Left cardiac atrium (tissue), 4 donors: ENCODE data around the gene RPL32. TPM values are rescaled to one million over a fixed set of nuclear protein-coding genes. Genes with fewer than 3 reads are reported as not detected.
"Not testable (repeated sequence)": the region's sequence is repeated elsewhere in the genome, so short reads cannot be mapped to it uniquely, and the experiment has no call there.

Experiments
- ATAC-seq, 2 donors: fragments of 200-7000 bp; cut with Tn5 transposase; one replicate each; pipeline ENCODE4 v1.9.1; 2020; ENCODE audit warnings: mild to moderate bottlenecking in 2 of 2, moderate library complexity in 2 of 2
- DNase-seq: peaks from one replicate; pipeline ENCODE4 v3.0.0-alpha.2; 2020
- intact Hi-C, 2 donors: fragments of 100-400 bp; cut with DNase I; formaldehyde crosslinking; loops; one replicate each; pipeline versions ENCODE4 v1.14.1 to v1.15.1; 2022 to 2023
- long read RNA-seq: library from polyadenylated mRNA; unstranded; transcript quantifications from one replicate; pipeline ENCODE4 v2.0.0, GENCODE V29; 2021
- total RNA-seq, 2 donors: library from RNA; stranded (reverse); fragmentation: NEBNext Ultra II Directional; extraction: Animal tissue kit (Norgen Biotek cat#: 25700); gene quantifications; one replicate each; pipeline ENCODE4 v1.2.1, GENCODE V29; 2021
- donor health status: DM: no; HTN: yes; CAD: no.
- donor health status: DM: no; HTN: yes; CAD: no; lungs with severe emphysema.
- donor health status: DM: yes; HTN: yes; CAD: no.
- donor health status: Dilated cardiomyopathy.

The RPL32 gene
- total RNA-seq, result 1,000 to 10,000 TPM; 1,021 to 1,102 TPM
- long read RNA-seq, transcript RPL32-204 (4 exons, 2,117 nt), result major isoform, 55 of 61 reads
- long read RNA-seq, partial matches to known transcripts, result 0 of 61 reads
- long read RNA-seq, other reads (novel, unspliced or antisense), result 0 of 61 reads

- intact Hi-C loops, result no loop called here
- DNase-seq, result peak; percentile 90
These were observed at the start of gene RPL32 for GRCh38 chr3:12841149-12841969. Gene RPL32, minus strand, starts transcription at chr3:12841565. Its CDS starts 1,328 bp downstream, at chr3:12840237.

DNA sequence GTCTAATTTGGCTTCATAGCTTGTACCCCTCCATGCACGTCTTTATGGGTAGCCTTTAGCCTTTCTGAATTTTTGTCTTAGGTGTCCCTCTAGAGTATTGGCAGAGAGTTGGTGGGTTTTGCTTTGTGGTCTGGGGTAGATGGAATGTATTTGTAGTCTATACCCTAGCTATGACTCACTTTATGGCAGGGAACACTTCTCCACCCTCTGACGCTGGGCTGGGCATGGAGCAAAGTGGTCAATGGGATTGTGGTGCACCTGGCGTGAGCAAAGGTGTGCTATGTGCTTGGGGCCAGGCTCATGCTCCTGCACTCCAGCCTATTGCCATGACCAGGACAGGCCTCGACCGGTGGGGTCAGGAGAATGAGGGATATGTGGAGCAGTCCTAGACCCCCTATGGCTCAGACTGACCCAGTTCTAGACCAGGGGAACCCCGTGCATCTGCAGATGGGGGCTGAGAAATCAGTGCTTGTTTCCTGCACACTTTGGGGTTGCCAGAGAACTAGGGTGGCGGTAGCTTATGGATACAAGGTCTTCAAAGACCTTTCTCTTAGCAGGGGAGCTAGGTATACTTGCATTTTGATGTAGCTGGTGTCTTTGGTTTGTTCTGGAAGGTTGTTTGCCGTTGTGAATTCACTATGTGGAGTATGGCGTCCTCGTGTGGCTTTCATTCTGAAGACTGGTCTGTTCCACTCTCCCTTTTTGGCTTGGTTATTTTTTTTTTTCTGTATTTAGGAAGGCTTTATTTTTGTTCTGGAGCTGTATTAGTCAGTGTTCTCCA lies 49.4 kb upstream of the RPL32 start:
- intact Hi-C loops, result loop anchor here (10.0 kb wide), 1 partner anchor 94 kb away; no protein-coding TSS in a partner anchor
- no peak for DNase-seq
- no peak for ATAC-seq

More at GRCh38 chr3:12841149-12841969, at the start of gene RPL32:
- ATAC-seq, result peak; percentile 95 to 98

GRCh38 chr3:12886736-12887135 lies 45.4 kb upstream of the RPL32 start:
- ATAC-seq (peak in 1 of 2 donors; percentile 31), DNase-seq (no peak)
- intact Hi-C loops, result no loop called here

DNA sequence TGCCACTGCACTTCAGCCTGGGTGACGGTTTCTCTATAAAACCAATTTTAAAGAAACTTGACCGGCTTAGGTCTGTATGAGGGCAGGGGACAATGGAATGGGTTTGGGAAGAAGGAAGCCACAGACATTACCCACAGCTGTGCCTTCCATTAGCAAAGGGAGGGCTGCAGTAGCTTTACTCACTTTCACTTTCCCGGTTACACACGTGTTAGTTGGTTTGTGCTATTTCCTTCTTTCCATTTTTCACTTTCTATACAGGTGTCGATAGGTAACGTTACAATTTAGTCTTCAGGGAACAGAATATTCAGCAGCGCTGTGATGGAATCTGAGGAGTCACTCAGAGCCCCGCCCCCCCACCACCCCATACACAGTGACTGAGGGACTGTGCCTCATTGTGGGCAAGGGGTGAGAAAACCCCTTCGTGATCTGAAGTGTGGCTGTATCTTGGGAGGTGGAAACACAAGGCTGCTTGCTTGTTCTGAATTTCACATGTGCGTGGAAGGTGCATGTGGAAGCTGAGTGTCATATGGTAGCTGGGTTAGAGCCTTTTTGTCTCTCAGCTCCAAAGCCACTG lies 44.8 kb upstream of the RPL32 start:
- ATAC-seq (no peak), DNase-seq (no peak)
- intact Hi-C loops, result no loop called here

- ATAC-seq, result no peak
- DNase-seq, result no peak
- intact Hi-C loops, result no loop called here
These were observed 44.2 kb upstream of the RPL32 start for GRCh38 chr3:12885583-12885930.

DNA sequence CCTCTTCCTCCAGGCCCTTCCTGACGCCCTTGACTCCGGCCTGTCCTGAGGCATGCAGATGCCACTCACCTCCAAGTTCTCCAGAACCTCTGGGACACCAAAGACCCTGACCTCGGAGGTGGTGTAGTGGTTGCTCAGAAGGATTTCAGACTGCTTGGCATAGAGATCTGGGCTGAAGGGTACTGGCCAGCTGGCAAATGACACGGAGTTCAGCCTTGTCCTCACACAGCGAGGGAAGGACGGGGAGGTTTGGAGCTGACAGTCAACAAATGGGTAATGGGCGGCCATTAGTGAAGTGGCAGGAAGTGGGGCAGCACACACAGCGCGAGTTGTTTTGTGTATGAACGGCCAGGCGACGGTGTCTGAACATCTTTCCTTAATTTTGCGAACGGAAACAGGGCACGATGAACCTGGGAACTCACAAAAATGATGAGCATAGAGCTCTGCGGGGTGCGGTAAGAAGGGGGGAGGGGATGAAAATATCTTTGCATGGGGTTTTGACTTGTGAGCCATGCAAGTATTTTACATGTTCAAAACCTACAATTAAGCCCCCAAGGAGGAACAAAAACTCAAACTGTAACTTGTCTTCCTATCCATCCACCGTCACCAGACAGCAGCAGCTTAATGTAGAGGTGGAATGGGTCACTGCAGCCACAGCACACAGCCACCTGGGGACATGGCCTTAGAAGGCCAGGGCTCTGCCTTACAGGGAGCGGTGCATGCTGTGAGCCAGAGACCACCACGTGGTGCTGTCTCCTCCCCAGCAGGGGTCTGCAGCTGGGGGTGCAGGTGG lies 43.6 kb upstream of the RPL32 start:
- ATAC-seq (no peak), DNase-seq (no peak)
- intact Hi-C loops, result no loop called here

DNA sequence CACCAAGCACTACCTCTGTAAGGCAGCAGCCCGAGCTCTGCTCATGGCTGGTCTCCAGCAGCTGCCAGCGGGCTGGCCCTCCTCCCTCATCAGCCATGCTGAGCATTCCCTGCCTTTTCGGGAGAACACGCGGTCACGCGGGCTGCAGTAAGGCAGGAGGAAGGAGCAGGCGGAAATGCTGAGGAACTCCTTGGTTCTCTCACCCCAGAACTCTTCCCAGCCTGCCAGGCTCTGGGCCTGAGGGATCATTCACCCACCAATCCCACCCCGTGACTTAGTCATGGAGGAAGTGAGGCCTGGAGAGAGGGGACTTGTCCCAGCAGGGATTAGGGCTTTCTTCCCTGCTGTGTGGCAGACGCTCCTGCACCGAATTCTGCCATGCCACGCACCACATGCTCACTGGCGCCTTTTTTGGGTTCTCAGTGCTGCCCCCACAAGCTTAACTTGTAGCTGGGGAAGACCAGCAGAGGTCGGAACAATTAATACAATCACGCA lies 42.9 kb upstream of the RPL32 start:
- no peak for DNase-seq
- ATAC-seq, result peak; percentile 85 to 95
- intact Hi-C loops, result no loop called here

GRCh38 chr3:12882336-12883310 lies 41.3 kb upstream of the RPL32 start:
- DNase-seq (no peak), ATAC-seq (no peak)
- intact Hi-C loops, result no loop called here

DNA sequence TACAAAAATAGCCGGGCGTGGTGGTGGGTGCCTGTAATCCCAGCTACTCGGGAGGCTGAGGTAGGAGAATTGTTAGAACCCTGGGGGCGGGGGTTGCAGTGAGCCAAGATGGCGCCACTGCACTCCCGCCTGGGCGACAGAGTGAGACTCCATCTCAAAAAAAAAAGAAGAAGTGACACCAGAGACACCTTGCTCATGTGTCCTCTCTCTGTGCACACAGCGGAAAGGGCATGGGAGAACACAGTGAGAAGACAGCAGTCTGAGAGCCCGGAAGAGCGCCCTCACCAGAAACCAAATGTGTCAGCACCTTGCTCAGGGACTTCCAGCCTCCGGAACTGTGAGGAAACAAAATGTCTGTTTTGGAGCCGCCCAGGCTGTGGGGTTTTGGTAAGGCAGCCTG lies 40.5 kb upstream of the RPL32 start:
- DNase-seq, ATAC-seq, intact Hi-C loops: not testable (repeated sequence)

- intact Hi-C loops, result no loop called here
- DNase-seq (no peak), ATAC-seq (no peak)
These were observed 37.9 kb upstream of the RPL32 start for GRCh38 chr3:12879191-12879815.

- intact Hi-C loops, ATAC-seq, DNase-seq: not testable (repeated sequence)
These were observed 37.4 kb upstream of the RPL32 start for GRCh38 chr3:12878758-12879157.

DNA sequence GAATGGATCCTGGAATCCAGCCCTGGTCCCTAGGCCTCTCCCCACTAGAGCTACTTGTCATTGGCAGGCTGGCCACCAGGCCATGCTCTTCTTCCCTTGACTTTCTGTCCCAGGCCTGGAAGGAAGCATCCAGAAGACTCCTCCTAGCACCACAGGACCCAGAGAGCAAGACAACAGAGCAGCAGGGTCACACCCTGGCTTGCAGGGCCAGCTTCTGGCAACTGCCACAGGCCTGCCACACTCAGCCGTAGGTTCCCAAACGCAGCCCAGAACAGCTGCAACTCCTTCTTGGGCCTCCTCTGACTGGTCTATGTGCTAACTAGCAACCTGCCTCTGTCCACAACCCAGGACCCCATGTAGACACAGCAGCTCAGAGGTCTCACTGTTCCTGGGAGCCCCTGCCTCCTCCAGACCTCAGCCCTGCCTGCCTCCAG lies 36.8 kb upstream of the RPL32 start:
- ATAC-seq, result no peak
- intact Hi-C loops, result no loop called here
- no peak for DNase-seq

DNA sequence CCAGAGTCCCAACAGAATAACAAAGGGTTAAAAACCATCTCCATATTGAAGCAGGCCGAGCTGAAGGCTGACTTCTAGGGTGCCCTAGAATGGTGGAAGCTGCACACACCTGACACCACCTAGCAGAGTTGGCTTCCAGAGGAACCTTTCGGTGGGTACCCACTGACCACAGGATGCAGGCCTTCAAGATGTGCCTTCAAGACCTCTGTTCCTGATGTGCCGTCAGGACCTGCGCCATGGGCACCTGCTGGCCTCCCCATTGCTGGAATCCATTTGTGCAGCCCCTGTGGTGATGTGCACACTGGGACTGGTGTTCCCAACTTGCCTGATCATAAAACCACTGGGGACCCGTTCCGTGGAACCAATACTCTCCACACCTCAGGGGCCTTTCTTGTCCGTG lies 35.7 kb upstream of the RPL32 start:
- ATAC-seq (no peak), DNase-seq (no peak)
- intact Hi-C loops, result no loop called here

- intact Hi-C loops, result no loop called here
- DNase-seq, result peak; percentile 72
These were observed 34.8 kb upstream of the RPL32 start for GRCh38 chr3:12875857-12876836.

DNA sequence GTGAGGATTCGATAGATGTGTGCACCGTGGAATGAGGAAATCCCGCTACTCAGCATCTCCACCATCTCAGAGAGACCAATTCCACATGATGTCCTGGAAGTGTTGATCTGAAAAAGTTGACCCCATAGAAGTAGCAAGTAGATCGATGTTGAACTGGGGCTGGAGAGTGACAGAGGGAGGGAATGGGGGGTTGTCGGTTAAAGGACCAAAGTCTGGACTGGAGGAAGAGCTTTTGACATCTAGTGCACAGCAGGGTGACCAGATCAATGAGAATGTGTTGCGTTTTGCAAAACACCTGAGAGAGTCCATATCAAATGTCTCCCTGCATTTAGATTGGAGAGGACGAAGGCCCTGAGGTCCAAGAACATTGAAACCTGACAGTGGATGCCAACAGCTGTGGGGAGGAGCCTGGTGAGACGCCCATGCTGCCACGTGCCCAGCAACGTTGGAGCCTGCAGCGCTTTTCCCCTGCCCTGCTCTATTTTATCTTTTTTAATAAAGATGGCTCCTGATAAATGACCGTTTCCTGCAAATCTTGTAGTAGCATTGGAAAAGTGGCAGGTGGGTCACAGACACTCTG lies 30.1 kb upstream of the RPL32 start:
- ATAC-seq (no peak), DNase-seq (no peak)
- intact Hi-C loops, result no loop called here

More at GRCh38 chr3:12875857-12876836, 34.8 kb upstream of the RPL32 start:
- peak; percentile 80 to 87 for ATAC-seq

DNA sequence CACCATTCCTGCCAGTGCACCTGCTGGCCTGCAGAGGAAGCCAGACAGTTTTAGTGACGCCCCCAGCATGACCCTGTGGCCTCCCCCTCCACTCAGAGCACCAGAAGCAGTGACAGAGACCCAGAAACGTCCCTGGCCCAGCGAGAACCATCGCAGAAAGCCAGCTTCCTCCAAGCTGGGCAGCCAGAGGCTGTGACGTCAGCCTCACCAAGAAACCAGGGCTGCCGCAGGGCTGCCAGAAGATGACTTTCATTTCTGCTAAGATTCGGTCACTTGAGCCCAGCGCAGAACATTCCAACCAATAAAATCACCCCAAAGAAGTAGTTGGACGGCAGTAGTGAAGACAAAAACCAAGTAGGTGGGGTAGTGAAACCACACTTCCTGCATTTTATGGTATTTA lies 29.6 kb upstream of the RPL32 start:
- intact Hi-C loops, result no loop called here
- ATAC-seq, result peak in 1 of 2 donors; percentile 16
- DNase-seq, result peak; percentile 73
